Subcutaneous abdominal adipose tissue (tissue), 5 donors: ENCODE data around the gene DDA1.
A peak's percentile ranks its signal among the peaks of the same experiment; 100 is the strongest.
"Not testable (repeated sequence)": the region's sequence is repeated elsewhere in the genome, so short reads cannot be mapped to it uniquely, and the experiment has no call there.

Experiments
- H3K27ac ChIP-seq: one replicate; pipeline ENCODE4 v1.7.0; 2013; ENCODE audit warnings: low read depth, mild to moderate bottlenecking, inconsistent platforms, low read length, moderate library complexity
- H3K27me3 ChIP-seq, 5 donors: one replicate each; pipeline ENCODE4 v1.7.0; 2013; ENCODE audit warnings: low read length in 5 of 5, inconsistent platforms in 1 of 5; ENCODE audit not compliant: control insufficient read depth in 5 of 5, insufficient read depth in 4 of 5
- H3K36me3 ChIP-seq, 5 donors: one replicate each; pipeline ENCODE4 v1.7.0; 2013; ENCODE audit warnings: low read length in 5 of 5; ENCODE audit not compliant: control insufficient read depth in 5 of 5, insufficient read depth in 5 of 5
- H3K4me1 ChIP-seq, 5 donors: one replicate each; pipeline ENCODE4 v1.7.0; 2013; ENCODE audit warnings: low read length in 5 of 5, mild to moderate bottlenecking in 3 of 5, moderate library complexity in 1 of 5; ENCODE audit not compliant: control insufficient read depth in 5 of 5, insufficient read depth in 5 of 5
- H3K4me3 ChIP-seq, 5 donors: one replicate each; pipeline ENCODE4 v1.7.0; 2013; ENCODE audit warnings: low read length in 5 of 5, low read depth in 1 of 5
- H3K9ac ChIP-seq, 5 donors: one replicate each; pipeline ENCODE4 v1.7.0; 2013; ENCODE audit warnings: low read length in 5 of 5, mild to moderate bottlenecking in 4 of 5, moderate library complexity in 3 of 5
- H3K9me3 ChIP-seq, 5 donors: one replicate each; pipeline ENCODE4 v1.7.0; 2013; ENCODE audit warnings: low read length in 5 of 5; ENCODE audit not compliant: control insufficient read depth in 5 of 5
- donor health status: healthy.
- donor health status: healthy.
- donor health status: healthy.
- donor health status: healthy.
- donor health status: healthy.

Gene DDA1

DNA sequence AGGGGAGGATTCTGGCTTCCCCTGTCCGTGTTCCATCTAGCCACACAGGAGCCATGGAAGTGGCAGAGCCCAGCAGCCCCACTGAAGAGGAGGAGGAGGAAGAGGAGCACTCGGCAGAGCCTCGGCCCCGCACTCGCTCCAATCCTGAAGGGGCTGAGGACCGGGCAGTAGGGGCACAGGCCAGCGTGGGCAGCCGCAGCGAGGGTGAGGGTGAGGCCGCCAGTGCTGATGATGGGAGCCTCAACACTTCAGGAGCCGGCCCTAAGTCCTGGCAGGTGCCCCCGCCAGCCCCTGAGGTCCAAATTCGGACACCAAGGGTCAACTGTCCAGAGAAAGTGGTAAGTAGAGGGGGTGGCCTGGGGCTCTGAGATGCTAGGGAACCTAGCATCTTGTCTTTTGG is 40.6 kb upstream of the DDA1 start:
- Histone ChIP-seq H3K9me3 (no peaks in the 10 kb centered on the region), H3K27me3 (no peaks in the 10 kb centered on the region), H3K9ac (no peak overlapping the region), H3K4me3 (no peak overlapping the region), H3K36me3 (peaks cover 0 to 38% (median 17%) of the 10 kb centered on the region in 5 donors), H3K4me1 (peaks cover 5 to 24% (median 14%) of the 10 kb centered on the region in 5 donors), H3K27ac (no peak overlapping the region)

DNA sequence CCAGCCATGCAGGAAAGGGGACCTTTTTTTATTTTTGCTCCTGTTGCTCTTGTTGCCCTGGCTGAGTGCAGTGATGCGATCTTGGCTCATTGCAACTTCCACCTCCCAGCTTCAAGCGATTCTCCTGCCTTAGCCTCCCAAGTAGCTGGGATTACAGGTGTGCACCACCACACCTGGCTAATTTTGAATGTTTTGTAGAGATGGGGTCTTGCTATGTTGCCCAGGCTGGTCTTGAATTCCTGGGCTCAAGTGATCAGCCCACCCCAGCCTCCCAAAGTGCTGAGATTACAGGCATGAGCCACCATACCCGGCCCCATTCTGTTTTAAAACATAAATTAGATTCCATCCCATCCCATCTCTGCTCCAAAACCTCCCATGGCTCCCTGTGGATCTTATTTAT is 34.5 kb upstream of the DDA1 start:
- not testable (repeated sequence) for H3K4me3 ChIP-seq, H3K9me3 ChIP-seq
- H3K36me3 ChIP-seq = peaks cover 0 to 77% (median 60%) of the 10 kb centered on the region in 5 donors

DNA sequence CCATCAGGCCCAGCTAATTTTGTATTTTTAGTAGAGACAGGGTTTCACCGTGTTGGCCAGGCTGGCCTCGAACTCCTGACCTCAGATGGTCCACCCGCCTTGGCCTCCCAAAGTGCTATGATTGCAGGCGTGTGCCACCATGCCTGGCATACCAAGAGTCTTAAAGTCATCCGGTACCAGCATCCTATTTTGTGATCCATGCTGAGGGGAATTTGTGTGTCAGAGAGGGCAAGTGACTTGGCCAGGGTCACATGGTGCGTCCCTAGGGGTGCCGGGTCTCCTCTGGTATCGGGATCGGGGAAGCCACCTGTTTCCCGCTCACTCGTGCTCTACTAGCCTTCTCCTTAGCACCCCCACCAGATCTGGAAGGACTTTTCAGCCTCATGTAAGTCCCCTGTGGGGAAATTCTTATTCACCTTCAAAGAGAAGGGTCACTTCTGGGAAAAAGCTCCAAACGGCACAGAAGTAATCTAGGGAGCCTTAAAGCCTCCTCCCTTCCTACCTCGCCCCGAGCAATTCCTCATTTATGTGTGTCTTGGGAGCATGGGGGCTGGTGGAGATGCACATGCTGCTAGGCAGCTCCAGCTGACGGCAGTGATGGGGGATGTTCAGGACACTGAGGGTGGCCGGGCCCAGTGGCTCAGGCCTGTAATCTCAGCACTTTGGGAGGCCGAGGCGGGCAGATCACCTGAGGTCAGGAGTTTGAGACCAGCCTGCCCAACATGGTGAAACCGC is 33.8 kb upstream of the DDA1 start:
- no peaks in the 10 kb centered on the region for H3K27me3 ChIP-seq
- no peaks in the 10 kb centered on the region for H3K4me1 ChIP-seq
- H3K4me3 ChIP-seq = no peak overlapping the region
- H3K9ac ChIP-seq = no peak overlapping the region
- H3K9me3 ChIP-seq = no peaks in the 10 kb centered on the region
- H3K27ac ChIP-seq = no peak overlapping the region
- H3K36me3 ChIP-seq = peaks cover 0 to 71% (median 57%) of the 10 kb centered on the region in 5 donors

More for the DNA sequence above, 34.5 kb upstream of the DDA1 start:
- not testable (repeated sequence) for H3K9ac ChIP-seq, H3K27ac ChIP-seq, H3K27me3 ChIP-seq, H3K4me1 ChIP-seq

DNA sequence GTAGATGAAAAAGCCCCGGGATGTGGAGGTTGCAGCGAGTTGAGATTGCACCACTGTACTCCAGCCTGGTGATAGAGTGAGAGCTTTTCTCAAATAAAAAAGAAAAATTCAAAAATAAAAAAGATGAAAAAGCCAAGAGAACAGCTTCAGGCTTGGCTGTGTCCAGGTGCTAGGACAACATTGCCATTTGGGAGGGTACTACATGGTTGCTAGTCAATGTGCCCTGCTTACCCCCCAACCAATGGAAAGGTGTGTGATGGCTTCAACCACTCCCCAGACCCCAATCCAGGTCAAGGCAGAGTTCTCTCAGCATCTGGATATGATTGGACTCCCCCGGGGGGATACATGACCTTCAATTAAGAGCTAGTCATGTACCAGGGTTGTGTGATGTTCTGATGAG is 29.9 kb upstream of the DDA1 start:
- H3K9me3 ChIP-seq = no peaks in the 10 kb centered on the region
- H3K4me3 ChIP-seq = no peak overlapping the region
- H3K9ac ChIP-seq = no peak overlapping the region
- H3K27ac ChIP-seq = no peak overlapping the region
- peaks cover 0 to 19% (median 17%) of the 10 kb centered on the region in 5 donors for H3K4me1 ChIP-seq
- H3K36me3 ChIP-seq = peaks cover 0 to 41% (median 37%) of the 10 kb centered on the region in 5 donors
- H3K27me3 ChIP-seq = peaks cover 0 to 17% (median 14%) of the 10 kb centered on the region in 5 donors

DNA sequence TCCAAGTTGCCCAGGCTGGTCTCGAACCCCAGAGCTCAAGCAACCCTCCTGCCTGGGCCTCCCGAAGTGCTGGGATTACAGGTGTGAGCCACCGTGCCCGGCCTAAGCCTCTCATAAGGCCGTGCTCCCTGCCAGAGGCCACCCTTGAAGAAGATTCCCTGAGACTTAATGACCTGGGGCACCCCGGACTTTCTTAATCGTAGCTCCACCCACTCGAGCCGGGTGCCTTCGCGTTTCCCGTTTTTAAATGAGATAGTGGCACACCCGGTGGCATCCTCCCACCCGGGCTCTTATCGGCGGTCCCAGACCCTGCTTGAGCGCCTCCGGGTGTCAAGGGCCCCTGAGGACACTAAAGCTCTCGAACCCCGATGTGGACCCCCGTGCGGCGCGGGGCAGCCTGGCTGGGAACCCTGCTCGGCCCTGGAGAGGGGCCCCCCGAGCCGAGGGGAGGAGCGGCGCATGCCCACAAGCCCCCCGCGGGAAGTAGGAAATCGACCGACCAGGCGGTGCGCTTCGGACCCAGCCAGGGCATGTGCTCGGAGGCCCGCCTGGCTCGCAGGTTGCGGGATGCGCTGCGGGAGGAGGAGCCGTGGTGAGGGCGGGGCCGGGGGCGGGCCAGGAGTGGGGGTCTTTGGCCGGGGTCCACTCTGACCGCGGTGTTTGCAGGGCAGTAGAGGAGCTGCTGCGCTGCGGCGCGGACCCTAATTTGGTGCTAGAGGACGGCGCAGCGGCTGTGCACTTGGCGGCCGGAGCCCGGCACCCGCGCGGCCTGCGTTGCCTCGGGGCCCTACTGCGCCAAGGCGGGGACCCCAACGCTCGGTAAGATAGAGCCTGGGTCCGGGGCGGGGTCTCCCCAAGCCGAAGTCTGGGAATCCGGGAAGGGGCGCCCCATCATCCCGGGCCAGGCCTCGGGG is 27.7 kb upstream of the DDA1 start, which contains the start of gene ANKLE1:
TSS of gene ANKLE1 (plus strand) at position 511 of the 914 bp plus-strand sequence. CDS start at position 531, 20 bp downstream.
- H3K4me3 ChIP-seq = peak within 1 kb of the TSS in 3 of 5 donors; percentile 34 to 64 (median 50)
- H3K9me3 ChIP-seq = no peaks in the 10 kb centered on the region
- H3K9ac ChIP-seq = peak within 1 kb of the TSS in 3 of 5 donors; percentile 32 to 52 (median 47)
- H3K4me1 ChIP-seq = peaks cover 0 to 19% (median 17%) of the 10 kb centered on the region in 5 donors
- H3K36me3 ChIP-seq = peaks cover 0 to 21% (median 18%) of the 10 kb centered on the region in 5 donors
- H3K27me3 ChIP-seq = peaks cover 0 to 17% (median 14%) of the 10 kb centered on the region in 5 donors
- no peak within 1 kb of the TSS for H3K27ac ChIP-seq

DNA sequence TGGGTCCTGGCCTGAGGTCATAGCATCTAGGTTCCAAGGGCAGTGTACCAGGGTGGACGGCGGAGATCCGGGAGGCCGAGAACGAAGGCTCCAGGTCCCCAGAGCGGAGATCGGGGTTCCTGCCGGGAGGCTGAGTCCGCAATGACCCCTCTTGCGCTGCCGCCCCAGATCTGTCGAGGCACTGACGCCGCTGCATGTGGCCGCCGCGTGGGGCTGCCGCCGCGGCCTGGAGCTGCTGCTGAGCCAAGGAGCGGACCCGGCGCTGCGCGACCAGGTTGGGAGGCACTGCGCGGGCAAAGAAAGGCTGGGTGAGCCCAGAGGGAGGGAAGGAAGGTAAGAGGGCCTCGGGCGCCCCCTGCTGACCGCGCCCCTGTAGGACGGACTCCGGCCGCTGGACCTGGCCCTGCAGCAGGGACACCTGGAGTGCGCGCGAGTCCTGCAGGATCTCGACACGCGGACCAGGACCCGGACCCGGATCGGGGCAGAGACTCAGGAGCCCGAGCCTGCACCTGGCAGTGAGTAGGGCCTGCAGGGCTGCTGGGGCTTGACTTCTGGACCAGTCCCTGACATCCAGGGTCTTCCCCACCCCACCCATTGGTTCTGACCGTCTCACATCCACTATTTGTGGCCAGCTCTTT is 26.8 kb upstream of the DDA1 start:
- Histone ChIP-seq H3K9ac (peak overlapping the region in 2 of 5 donors; percentile 47 to 52), H3K36me3 (peaks cover 0 to 11% (median 10%) of the 10 kb centered on the region in 5 donors), H3K27ac (no peak overlapping the region), H3K4me3 (peak overlapping the region in 3 of 5 donors; percentile 34 to 64 (median 50)), H3K4me1 (peaks cover 0 to 19% (median 17%) of the 10 kb centered on the region in 5 donors), H3K27me3 (peaks cover 0 to 17% (median 14%) of the 10 kb centered on the region in 5 donors), H3K9me3 (no peaks in the 10 kb centered on the region)

DNA sequence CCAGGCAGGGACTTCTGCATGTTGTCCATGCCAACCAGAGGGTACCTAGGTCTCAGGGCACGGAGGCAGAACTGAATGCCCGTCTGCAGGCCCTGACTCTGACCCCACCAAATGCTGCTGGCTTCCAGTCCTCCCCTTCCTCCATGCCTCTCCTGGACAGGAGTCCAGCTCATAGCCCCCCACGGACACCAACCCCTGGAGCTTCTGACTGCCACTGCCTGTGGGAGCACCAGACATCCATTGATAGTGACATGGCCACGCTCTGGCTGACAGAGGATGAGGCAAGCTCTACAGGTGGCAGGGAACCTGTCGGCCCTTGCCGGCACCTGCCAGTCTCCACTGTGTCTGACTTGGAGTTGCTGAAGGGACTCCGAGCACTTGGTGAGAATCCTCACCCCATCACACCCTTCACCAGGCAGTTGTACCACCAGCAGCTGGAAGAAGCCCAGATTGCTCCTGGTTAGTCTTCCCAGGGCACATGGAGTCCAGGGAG is 25.8 kb upstream of the DDA1 start:
- Histone ChIP-seq H3K36me3 (peaks cover 0 to 10% (median 8%) of the 10 kb centered on the region in 5 donors), H3K9me3 (no peaks in the 10 kb centered on the region), H3K27ac (no peak overlapping the region), H3K9ac (no peak overlapping the region), H3K4me3 (no peak overlapping the region), H3K4me1 (peaks cover 0 to 19% (median 17%) of the 10 kb centered on the region in 5 donors), H3K27me3 (peaks cover 0 to 17% (median 14%) of the 10 kb centered on the region in 5 donors)

DNA sequence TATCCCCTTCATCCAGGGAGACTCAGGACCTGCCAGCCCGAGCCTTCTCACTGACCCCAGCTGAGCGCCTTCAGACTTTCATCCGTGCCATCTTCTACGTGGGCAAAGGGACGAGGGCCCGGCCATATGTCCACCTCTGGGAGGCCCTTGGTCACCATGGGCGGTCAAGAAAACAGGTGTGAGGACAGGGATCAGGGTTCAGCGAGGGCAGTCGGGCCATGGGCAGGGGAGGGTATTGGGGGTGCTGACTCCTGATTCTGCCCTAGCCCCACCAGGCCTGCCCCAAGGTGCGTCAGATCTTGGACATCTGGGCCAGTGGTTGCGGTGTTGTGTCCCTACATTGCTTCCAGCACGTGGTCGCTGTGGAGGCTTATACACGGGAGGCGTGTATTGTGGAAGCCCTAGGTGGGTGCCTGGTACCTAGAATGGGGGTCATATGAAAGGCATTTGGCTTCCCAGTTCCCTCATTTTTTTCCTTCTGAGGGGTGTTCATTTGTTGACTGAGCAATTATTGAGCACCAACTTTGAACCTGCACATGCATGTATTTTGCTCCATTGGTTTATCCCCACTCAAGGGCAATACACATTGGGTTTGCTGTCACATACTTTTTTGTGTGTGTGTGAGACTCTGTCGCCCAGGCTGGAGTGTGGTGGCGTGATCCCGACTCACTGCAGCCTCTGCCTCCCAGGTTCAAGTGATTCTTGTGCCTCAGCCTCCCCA is 23.8 kb upstream of the DDA1 start:
- H3K27ac ChIP-seq = no peak overlapping the region
- H3K4me3 ChIP-seq = no peak overlapping the region
- peaks cover 0 to 21% (median 17%) of the 10 kb centered on the region in 5 donors for H3K4me1 ChIP-seq
- no peak overlapping the region for H3K9ac ChIP-seq
- no peaks in the 10 kb centered on the region for H3K36me3 ChIP-seq
- no peaks in the 10 kb centered on the region for H3K9me3 ChIP-seq
- H3K27me3 ChIP-seq = peaks cover 0 to 17% (median 14%) of the 10 kb centered on the region in 5 donors

DNA sequence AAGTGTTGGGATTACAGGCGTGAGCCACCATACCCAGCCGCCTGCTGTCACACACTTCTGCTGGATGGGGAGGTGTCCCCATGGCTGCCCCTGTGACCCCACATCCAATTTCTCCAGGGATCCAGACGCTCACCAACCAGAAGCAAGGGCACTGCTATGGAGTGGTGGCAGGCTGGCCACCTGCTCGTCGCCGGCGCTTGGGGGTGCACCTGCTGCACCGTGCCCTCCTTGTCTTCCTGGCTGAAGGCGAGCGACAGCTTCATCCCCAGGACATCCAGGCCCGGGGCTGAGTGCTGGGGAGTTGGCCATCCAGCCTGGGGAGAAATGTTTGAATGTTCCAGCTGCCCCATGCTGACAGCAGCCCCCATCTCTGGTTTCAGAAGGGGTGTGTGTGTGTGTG is 23.1 kb upstream of the DDA1 start:
- Histone ChIP-seq H3K4me1 (peaks cover 0 to 20% (median 17%) of the 10 kb centered on the region in 5 donors), H3K36me3 (no peaks in the 10 kb centered on the region), H3K9me3 (no peaks in the 10 kb centered on the region), H3K27ac (no peak overlapping the region), H3K9ac (no peak overlapping the region), H3K4me3 (no peak overlapping the region), H3K27me3 (peaks cover 0 to 14% (median 13%) of the 10 kb centered on the region in 5 donors)
